NCI-H146 treated with DMSO at 0.1 percent for 48 hours (cell line): Measurements from ENCODE around the gene TMC6.

Source experiments
- DNase-seq: peaks from one replicate; lab custom pipeline; 2025; ENCODE audit not compliant: unreplicated experiment; lab: John Stamatoyannopoulos, UW

TMC6 gene

DNA sequence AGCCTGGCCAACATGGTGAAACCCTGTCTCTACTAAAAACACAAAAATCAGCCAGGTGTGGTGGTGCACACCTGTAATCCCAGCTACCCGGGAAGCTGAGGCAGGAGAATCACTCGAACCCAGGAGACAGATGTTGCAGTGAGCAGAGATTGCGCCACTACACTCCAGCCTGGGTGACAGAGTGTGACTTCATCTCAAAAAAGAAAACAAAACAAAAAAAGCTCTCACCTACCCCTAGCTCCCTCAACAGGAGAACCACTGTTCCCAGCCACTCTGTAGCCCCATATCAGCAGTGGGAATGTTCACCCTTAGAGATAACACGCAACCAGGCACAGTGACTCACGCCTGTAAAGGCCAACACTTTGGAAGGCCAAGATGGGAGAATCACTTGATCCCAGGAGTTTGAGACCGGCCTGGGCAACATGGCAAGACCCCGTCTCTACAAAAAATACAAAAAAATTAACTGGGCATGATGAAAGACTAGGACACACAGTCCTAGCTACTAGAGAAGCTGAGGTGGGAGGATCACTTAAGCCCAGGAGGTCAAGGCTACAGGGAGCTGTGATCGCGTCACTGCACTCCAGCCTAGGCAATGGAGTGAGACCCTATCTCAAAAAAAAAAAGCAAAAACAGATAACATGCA is 7.4 kb upstream of the TMC6 start:
- no peak for DNase-seq

DNA sequence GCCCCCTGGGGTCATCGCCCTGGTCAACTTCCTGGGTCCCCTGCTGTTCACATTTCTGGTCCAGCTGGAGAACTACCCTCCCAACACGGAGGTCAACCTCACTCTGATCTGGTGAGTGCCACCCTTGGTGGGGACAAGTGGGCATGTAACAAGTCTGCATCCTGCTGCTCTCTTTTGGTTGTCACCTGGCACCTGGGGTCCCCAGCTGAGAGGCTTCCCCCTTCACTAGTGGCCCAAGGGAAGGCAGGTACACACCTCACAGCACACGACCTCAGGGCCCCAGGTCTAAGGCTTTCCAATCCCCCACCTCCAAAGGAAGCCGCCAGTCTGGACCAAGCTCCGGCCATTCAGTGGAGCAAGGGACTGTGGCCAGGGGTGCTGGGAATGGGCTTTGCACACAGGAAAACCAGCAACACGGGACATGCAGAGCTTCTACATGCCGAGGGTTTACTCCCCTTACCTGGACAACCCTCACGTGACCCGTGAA is 6.4 kb upstream of the TMC6 start:
- DNase-seq, result no peak

DNA sequence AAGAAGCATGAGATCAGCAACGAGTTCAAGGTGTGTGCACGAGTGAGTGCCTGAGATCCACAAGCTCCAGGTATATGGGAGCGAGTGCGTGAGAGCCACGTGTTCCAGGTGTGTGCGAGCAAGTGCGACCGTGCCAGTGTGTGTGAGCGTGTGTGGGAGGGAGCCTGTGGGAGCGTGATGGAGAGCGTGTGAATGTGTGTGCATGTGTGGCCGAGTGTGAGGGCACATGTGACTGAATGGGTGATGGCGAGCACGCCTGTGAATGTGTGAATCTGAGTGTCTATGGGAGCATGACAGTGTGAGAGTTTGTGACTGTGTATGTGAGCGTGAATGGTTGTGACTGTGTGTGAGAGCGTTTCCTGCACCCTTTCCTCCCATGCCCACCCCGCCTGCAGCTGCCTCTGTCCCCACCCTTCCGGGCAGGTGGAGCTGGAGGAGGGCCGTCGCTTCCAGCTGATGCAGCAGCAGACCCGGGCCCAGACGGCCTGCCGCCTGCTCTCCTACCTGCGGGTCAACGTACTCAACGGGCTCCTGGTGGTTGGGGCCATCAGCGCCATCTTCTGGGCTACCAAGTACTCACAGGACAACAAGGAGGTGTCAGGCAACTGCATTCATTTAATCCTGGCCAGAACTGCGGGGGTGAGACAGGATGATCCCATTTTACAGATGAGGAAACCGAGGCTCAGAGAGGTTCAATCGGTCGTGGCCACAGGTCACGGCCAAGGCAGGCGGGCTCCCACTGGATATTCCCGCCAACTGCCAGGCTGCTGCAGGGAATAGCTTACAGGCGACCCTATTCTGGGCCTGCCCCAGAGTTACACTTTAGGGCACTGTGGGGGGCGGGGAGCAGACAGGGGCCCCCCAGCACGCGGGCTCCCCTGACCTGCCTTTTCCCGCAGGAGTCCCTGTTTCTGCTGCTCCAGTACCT is 5.7 kb upstream of the TMC6 start:
- DNase-seq, result peak; percentile 53

DNA sequence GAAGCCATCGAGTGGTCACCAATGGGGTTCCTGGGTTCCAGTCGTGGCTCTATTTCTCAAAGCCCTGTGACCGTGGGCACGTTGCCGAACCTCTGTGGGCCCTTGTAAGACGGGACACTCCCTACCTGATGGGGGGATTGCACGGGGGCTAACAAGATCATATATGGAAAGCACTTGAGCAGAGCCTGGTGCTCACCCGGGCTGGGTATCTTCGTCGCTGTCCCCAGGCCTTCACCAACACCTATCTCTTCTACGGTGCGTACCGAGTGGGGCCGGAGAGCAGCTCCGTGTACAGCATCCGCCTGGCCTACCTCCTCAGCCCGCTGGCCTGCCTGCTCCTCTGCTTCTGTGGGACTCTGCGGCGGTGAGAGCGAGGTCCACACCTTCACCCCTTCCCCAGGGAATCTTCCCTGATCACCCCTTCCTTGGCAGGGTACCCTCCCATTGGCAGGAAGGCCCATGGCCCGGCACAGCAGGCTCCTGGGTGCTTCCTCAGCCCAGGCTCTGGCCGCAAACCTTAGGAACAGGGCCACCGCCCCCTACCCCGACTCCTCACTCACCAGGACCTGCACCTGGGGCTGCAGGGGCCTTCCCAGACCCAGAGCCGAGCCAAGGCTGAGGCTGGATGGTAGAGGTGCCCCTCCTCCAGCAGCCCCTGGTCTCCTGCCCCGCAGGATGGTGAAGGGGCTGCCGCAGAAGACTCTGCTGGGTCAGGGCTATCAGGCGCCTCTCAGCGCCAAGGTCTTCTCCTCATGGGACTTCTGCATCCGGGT is 4.8 kb upstream of the TMC6 start:
- no peak for DNase-seq

DNA sequence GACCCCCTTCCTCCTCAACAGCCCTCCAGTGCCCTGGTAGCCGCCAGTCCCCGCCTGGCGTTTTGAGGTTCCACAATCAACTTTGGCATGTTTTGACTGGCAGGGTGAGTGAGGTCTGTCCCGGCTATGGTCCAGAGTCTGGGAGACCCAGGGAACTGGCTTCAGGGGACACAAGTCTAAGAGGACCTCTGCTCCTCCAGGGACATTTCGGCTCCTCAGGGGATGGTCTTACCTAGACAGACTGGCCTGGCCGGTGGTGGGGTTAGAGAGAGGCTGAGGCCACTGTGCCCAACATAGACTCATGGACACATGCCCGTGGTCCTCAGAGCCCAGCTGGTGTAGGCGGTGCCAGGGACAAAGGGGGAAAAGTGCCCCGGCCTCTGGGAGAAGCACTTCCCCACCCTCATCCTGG is 4.2 kb upstream of the TMC6 start:
- DNase-seq, result no peak

DNA sequence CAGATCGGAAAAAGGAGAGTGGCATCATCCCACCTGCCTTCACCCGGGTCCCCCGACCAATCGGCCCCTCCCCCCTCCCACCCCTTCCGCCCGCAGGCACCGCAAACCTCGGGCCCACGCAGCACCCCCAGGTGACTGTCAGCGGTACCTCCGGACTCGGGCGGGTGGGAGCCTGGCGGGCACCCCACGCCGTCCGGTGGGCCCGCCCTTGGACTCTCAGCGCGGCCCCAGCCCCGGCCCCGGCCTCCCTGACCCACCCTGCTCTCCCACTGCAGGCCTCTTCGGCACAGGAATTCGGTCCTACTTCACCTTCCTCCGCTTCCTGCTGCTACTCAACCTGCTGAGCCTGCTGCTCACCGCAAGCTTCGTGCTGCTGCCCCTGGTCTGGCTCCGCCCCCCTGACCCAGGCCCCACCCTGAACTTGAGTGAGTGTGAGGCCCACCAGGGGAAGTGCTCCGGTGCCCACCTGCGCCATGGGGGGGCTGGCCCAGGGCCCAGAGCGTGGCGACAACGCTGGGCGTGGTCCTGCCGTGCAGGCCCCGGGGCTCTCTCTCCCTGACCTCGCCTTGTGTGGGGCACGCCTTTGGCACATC is 3.6 kb upstream of the TMC6 start:
- DNase-seq, result no peak

DNA sequence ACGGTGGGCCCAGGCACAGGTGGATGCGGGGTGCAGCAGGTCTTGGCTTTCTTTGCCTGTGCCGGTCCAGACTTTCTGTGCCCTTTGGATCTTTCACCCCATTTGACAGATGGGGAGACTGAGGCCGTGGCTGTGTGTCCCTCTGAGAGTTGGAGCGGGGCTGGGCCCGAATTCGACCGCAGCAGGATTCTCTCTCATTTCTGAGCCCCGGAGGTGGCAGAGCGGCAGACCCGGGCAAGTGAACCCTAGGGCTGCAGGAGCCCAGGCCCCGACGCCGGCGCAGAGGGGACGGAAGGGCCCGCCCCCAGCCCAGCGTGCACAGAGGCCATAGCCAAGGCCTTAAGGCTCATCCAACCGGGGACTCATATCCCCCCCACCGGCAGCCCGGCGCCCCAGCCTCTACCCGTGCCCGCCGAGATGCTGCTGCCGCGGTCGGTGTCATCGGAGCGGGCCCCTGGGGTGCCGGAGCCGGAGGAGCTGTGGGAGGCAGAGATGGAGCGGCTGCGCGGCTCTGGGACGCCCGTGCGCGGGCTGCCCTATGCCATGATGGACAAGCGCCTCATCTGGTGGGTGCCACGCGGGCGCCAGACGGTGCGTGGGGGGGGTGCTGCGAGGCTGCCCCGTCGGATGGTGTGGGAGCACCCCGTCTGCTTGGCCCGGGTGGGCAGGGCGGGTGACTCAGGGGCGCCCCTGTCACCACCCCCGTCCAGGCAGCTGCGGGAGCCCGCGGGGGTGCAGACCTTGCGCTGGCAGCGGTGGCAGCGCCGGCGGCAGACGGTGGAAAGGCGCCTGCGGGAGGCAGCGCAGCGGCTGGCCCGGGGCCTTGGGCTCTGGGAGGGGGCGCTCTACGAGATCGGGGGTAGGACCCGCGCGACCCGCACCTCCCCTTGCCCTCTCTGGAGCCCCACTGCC is 2.9 kb upstream of the TMC6 start:
- no peak for DNase-seq

DNA sequence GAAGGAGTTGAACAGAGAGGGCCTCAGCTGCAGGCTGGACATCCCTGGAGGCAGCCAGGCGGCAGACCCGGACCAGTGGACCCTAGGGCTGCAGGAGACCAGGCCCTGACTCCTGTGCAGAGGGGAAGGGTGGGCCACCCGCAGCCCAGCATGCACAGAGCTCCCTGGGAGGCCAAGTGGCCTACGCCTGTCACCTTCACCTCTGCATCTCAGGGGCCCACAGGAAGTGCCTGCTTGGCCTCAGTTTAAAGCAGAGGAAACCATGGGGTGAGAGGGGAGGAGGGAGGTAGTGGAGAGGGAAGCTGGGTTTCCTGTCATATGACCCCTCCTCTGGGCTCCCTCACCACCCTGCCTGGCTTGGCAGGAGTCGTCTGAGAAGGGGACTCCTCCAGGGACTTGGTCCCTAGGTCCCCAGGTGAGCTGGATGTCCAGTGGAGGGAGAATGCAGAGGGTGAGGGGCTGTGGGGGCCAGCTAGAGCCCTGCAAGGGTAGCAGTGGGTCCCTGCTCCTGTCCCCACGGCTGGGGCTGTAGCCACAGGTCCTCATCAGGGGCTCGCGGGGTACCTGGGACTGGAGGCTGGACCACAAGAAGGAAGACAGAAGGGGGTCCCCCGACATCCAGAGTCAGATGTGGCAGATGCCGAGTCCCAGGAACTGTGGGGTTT is 2.0 kb upstream of the TMC6 start, which contains the start of gene TMC8:
TMC8 (plus strand) TSS at position 335 of the 665 bp plus-strand sequence. CDS start 818 bp downstream, outside the sequence.
- DNase-seq, result no peak

DNA sequence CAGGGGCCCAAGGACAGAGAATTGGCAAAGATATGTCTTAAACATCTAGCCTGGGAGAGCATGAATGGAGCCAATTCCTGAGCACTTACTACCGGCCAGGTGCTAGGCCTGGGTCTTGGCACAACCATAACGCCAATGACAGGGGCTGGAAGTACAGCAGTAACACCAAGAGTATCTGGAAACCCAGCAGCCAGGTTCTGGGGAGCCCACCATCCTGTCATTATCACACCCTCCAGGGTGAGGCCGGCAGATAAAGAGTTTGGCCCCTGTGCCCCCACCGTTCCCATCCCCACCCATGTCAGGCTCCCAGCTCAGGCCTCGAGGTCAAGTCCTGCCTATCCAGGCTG is 1.5 kb upstream of the TMC6 start:
- DNase-seq, result no peak

DNA sequence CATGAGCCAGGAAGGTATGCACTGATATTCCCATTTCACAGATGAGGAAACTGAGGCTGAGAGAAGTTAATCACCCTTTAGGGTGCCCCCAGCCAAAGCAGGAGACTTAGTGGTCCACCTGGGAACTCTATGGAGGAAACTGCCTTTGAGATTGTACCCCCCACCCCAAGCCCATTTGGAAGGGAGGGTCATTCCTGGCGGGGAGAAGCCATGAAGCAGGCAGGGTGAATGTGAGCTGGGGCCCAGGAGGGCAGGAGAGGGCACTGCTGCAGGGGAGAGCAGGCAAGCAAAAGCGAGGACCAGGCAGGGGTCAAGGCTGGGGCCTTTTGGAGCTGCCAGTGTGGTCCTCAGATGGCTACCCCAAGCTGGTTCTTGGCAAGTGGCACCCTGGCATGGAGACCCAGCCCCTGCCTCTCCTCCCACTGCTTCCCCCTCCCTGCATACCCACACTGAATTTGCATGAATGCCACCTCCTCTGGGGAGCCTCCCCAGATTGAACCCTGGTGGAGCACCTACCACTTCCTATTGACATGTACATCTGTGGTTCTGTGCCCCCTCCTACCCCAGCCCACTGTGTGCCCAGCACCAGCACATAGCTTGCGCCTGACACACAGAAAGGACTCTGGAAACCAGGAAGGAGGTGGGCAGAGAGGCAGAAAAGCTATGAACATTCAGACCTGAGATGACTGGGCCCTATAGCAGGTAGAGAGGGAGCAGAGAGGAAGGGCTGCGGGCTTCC is 965 bp upstream of the TMC6 start:
- no peak for DNase-seq

DNA sequence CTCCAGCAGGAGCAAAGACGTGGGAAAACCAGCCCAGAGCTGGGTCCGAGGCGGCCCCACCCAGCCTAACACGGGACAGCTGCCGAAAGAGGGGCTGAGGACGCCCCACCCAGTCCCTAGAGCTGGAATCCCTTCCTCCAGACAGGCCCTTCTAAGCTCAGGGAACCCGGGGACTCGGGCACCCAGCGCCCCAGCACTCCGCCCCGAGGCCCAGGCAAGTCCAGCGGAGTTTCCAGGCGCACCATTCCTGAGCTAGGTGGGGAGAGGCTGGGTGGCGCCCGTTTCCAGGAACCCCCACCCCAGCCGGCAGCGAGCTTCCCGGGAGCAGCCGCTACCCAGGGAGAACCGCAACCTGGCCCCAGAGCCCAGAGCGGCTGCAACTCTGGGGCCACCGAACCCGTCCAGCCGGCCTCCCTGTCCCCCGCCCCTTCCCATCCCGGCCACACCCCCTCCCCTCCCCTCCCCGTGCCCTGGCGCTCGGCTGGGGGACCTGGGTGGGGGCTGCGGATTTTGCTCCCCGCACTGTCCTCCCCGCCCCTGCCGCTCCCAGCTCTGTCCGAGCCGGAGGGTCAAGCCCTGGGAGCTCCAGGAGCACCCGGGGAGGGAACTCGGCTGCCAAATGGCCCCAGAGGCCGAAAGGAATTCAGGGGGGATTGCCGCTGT is 536 bp downstream of the TMC6 start:
- no peak for DNase-seq

DNA sequence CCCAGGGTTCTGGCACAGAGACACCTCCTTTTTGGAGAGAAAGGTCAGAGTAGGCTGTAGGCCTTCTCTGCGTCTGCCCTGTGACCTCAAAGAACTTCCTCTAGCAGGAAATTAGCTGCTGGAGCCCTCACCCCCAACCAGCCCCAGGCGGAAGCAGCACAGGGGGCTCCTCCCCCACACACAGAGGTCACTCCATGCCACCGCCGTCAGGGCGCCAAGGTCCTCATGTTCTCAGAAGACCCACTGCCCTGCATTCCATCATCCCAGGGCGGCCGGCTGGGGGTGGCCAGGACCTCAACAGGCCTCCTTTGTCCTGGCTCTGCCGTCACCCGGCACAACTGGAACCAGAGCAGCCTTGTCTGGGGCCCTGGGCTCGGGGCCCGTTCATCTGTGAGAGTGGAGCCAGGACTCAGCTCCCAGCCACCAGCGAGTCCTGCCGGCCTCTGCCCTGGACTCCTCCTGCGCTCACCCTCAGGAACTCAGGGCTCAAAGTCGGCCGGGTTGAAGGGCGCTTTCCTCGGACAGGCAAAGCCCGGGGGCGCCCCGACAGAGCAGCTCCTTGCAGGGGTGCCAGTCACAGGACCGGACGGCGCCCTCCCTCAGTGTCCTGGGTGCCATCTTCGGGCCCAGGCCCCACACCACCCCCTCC is 1.2 kb downstream of the TMC6 start:
- no peak for DNase-seq

DNA sequence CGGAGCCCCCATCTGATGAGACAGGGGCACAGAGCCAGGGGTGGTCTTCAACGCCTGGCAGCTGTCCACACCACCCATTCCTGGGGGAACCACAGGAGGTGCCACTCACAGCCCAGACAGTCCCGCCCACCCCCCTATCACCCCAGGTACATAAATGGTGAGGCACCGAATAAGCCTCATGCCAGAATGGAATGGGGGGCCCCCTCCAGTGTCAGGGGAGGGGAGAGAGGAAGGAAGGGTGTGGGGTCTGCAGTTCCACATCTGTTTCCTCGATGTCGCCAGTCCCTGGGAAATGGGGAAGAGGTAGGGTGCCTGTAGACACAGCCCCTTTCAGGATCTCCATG is 1.7 kb downstream of the TMC6 start:
- no peak for DNase-seq

DNA sequence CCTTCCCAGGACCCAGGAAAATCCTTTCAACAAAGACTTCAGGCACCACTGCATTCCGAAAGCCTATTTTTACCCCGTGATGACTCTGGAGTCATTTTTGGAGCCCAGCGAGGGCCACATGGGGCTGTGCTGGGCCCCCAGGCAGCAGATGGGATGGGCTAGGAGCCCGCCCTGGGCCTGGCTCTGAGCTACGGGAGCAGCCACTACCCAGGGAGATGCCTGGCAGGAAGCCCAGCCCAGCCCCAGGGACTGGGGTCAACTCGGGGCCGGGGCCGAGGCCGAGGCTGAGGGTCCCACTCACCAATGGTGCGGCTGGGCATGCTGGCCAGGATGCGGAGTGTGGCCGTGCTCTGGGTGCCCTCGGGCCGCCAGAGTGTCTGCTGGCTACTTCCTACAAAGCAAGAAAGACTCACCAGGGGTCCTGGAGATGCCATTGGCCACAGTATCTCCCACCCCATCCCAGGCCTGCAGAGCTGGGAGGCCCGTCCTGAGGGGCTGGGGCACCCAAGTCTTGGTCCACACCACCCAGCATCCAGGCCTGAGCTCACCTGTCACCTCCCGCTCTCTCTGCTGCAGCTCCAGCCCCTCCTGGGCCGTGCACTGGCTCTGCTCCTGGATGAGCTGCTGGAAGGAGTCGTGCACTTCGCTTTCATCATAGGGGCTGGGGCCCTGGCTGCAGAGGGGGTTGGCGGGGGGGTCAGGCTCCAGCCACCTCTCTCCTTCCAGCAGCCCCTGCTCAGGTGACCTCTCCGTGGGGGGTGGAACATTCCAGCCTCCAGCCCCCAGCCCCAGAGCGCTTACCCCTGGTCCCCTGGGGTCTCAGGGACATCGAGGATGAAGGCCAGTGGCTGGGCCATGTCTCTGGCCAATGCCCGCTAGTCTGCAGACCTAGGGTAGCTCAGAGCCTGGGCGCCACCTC is 2.3 kb downstream of the TMC6 start:
- DNase-seq, result no peak

DNA sequence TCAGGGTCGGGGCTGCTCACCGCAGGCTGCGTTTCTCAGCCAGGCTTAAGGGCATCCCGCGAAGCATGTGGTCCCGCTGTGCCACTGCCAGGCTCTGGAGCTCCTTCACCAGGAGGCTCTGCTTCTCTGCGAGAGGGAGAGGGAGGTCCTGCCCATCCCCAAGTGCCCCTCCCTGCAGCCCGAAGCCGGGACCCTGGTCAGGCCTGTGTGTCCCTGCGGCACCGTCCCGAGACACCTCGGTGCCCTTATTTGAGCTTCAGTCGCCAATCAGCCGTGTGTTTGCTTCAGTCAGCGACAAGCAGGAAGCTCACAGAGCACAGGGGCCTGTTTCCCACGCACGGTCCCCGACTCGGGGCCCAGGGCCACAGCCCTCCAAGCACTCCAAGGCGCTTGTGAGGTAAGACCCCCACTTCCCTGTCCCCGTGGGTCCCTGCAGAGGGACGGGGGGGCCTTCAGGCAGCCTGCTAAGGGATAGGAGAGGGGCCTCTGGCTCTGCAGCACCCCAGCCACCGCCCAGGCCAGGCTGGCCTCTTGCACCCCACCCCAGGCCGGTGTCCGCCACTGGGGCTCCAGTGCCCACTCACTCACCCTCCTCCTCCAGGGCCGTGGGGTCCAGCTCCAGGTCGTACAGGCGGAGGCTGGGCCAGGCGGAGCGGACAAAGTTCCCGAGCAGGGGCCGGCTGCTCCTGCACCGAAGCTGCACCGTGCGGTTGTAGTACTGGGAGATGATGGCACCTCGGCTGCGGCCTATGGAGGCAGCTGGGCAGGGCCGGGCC is 3.2 kb downstream of the TMC6 start:
- DNase-seq, result no peak

DNA sequence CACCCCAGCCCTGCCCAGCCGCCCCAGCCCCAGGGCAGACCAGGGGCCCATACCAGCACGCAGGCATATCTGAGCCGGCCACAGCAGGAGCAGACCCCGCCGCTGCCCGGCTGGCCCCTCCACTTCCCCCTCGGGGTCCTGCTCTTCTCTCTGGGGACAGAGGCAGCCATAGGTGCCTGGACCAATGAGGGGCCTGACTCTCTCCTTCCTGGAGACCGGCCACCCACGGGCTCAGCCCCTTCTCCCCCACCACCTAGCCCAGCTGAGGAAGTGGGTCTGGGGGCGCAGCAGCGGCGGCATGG is 3.8 kb downstream of the TMC6 start:
- DNase-seq, result no peak
